Activated CD4-positive, alpha-beta memory T cell treated with anti-CD3 and anti-CD28 coated beads, Interleukin-2, amount 10 ng/mL, durations not matched to agents 7 days and 5 days (primary cell): Measurements from ENCODE around the gene TBC1D2B. TPM values are rescaled to one million over a fixed set of nuclear protein-coding genes. Genes with fewer than 3 reads are reported as not detected.
A peak's percentile ranks its signal among the peaks of the same experiment; 100 is the strongest.
"Not testable (repeated sequence)": the region's sequence is repeated elsewhere in the genome, so short reads cannot be mapped to it uniquely, and the experiment has no call there.

Source experiments
- CTCF ChIA-PET: fragments of 350-600 bp; sonication (Branson Sonifier 250); formaldehyde crosslinking; loops from one replicate; lab custom pipeline; 2021; ENCODE audit warnings: antibody characterized with exemption, inconsistent platforms; lab: Charles Lee
- POLR2A ChIA-PET: fragments of 350-600 bp; sonication (Branson Sonifier 250); formaldehyde crosslinking; loops from one replicate; lab custom pipeline; 2021; ENCODE audit warnings: antibody characterized with exemption; lab: Charles Lee
- DNase-seq: peaks from one replicate; pipeline ENCODE4 v3.0.0-alpha.2; 2020
- H3K27ac Mint-ChIP-seq: one replicate; pipeline ENCODE4 v1.8.0; 2021; ENCODE audit warnings: mild to moderate bottlenecking, mixed read lengths
- H3K27me3 Mint-ChIP-seq: one replicate; pipeline ENCODE4 v1.8.0; 2021; ENCODE audit warnings: mixed read lengths
- H3K36me3 Mint-ChIP-seq: one replicate; pipeline ENCODE4 v1.8.0; 2021; ENCODE audit warnings: low read depth, mixed read lengths
- H3K4me1 Mint-ChIP-seq: one replicate; pipeline ENCODE4 v1.8.0; 2021; ENCODE audit warnings: mixed read lengths
- H3K4me3 Mint-ChIP-seq: one replicate; pipeline ENCODE4 v1.8.0; 2021; ENCODE audit warnings: mild to moderate bottlenecking, mixed read lengths
- H3K9me3 Mint-ChIP-seq: one replicate; pipeline ENCODE4 v1.8.0; 2021; ENCODE audit warnings: mixed read lengths
- total RNA-seq, 2 experiments: library from RNA; stranded (reverse); gene quantifications; one replicate each; pipeline ENCODE4 v1.2.3, GENCODE V29; 2021

Gene TBC1D2B
- total RNA-seq, 2 experiments from 2014 or later: 97.1 to 101 TPM

GRCh38 chr15:77966540-77967234, 110.8 kb downstream of the TBC1D2B start:
- H3K27ac Mint-ChIP-seq: no peak overlapping the region
- H3K4me3 Mint-ChIP-seq: no peak overlapping the region
- no peaks in the 10 kb centered on the region for H3K9me3 Mint-ChIP-seq
- DNase-seq: peak; percentile 54
- peaks cover 9% of the 10 kb centered on the region for H3K4me1 Mint-ChIP-seq
- CTCF ChIA-PET: interaction anchor here (0.7 to 6.2 kb wide), 9 partner anchors 11 to 333 kb away, joined by 3 to 112 read pairs (median 4); partner anchors contain the start of gene SKIC8
- no peaks in the 10 kb centered on the region for H3K36me3 Mint-ChIP-seq
- POLR2A ChIA-PET: no interaction called here
- peaks cover 28% of the 10 kb centered on the region for H3K27me3 Mint-ChIP-seq

- Mint-ChIP-seq H3K27ac (no peak overlapping the region), H3K27me3 (peaks cover 24% of the 10 kb centered on the region), H3K4me3 (no peak overlapping the region), H3K4me1 (peaks cover 18% of the 10 kb centered on the region), H3K9me3 (no peaks in the 10 kb centered on the region), H3K36me3 (no peaks in the 10 kb centered on the region)
- ChIA-PET POLR2A (interaction anchor here (0.7 kb wide), 1 partner anchor 144 kb away, joined by 3 read pairs; no protein-coding TSS in a partner anchor), CTCF (interaction anchor here (0.7 to 6.2 kb wide), 5 partner anchors 103 to 276 kb away, joined by 3 to 112 read pairs (median 3); no protein-coding TSS in a partner anchor)
- DNase-seq: no peak
These were observed 113.3 kb downstream of the TBC1D2B start for GRCh38 chr15:77964193-77964592.

- Mint-ChIP-seq H3K27me3 (peaks cover 34% of the 10 kb centered on the region), H3K4me1 (peaks cover 32% of the 10 kb centered on the region), H3K4me3 (peak overlapping the region; percentile 60), H3K9me3 (no peaks in the 10 kb centered on the region), H3K27ac (no peak overlapping the region), H3K36me3 (no peaks in the 10 kb centered on the region)
- CTCF ChIA-PET: interaction anchor here (0.6 to 7.2 kb wide), 23 partner anchors 9 to 479 kb away, joined by 3 to 190 read pairs (median 4); partner anchors contain the start of genes IREB2 and SKIC8
- POLR2A ChIA-PET: interaction anchor here (0.8 kb wide), 1 partner anchor 149 kb away, joined by 4 read pairs; no protein-coding TSS in a partner anchor
- peak; percentile 82 for DNase-seq
These were observed 118.1 kb downstream of the TBC1D2B start for GRCh38 chr15:77959432-77959879.

GRCh38 chr15:77958716-77959431, 118.6 kb downstream of the TBC1D2B start:
- peaks cover 28% of the 10 kb centered on the region for H3K27me3 Mint-ChIP-seq
- peaks cover 38% of the 10 kb centered on the region for H3K4me1 Mint-ChIP-seq
- not testable (repeated sequence) for DNase-seq, H3K27ac Mint-ChIP-seq, H3K36me3 Mint-ChIP-seq, H3K9me3 Mint-ChIP-seq, H3K4me3 Mint-ChIP-seq
- CTCF ChIA-PET: interaction anchor here (0.7 to 7.2 kb wide), 23 partner anchors 10 to 479 kb away, joined by 3 to 190 read pairs (median 4); partner anchors contain the start of genes IREB2 and SKIC8
- POLR2A ChIA-PET: interaction anchor here (0.8 kb wide), 1 partner anchor 149 kb away, joined by 4 read pairs; no protein-coding TSS in a partner anchor

DNA sequence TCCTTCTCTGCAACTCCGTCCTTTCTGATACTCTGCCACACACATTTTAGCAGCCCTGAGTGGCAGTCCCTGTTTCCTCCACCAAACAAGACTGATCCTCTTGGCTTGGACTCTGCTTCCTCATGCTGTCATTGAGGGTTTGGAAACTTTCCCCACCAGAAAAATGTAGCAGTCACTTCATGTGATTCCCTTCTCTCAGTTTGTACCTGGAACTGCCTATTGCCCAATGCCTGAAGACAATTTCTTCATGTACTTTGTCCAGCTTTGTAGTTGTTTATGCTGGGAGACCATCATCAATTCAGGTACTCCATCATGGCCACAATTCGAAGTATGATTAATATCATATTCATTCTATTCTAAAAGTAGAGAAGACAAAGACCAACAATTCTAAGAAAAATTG, 119.5 kb downstream of the TBC1D2B start:
- Mint-ChIP-seq H3K27me3 (peaks cover 22% of the 10 kb centered on the region), H3K4me1 (peaks cover 44% of the 10 kb centered on the region)
- H3K36me3 Mint-ChIP-seq, H3K4me3 Mint-ChIP-seq, H3K9me3 Mint-ChIP-seq, H3K27ac Mint-ChIP-seq, DNase-seq, POLR2A ChIA-PET: not testable (repeated sequence)
- CTCF ChIA-PET: interaction anchor here (1.4 to 7.2 kb wide), 6 partner anchors 48 to 282 kb away, joined by 4 to 190 read pairs (median 17); no protein-coding TSS in a partner anchor

- Mint-ChIP-seq H3K4me1 (peaks cover 32% of the 10 kb centered on the region), H3K27me3 (peaks cover 17% of the 10 kb centered on the region), H3K4me3 (peak overlapping the region; percentile 13), H3K27ac (peak overlapping the region; percentile 81)
- H3K9me3 Mint-ChIP-seq, H3K36me3 Mint-ChIP-seq: not testable (repeated sequence)
- ChIA-PET CTCF (interaction anchor here (1.2 to 7.2 kb wide), 2 partner anchors 44 to 154 kb away, joined by 4 to 190 read pairs; no protein-coding TSS in a partner anchor), POLR2A (interaction anchor here (0.6 kb wide), 1 partner anchor 312 kb away, joined by 3 read pairs; no protein-coding TSS in a partner anchor)
- peak; percentile 69 for DNase-seq
These were observed 123.6 kb downstream of the TBC1D2B start for GRCh38 chr15:77953926-77954325.

DNA sequence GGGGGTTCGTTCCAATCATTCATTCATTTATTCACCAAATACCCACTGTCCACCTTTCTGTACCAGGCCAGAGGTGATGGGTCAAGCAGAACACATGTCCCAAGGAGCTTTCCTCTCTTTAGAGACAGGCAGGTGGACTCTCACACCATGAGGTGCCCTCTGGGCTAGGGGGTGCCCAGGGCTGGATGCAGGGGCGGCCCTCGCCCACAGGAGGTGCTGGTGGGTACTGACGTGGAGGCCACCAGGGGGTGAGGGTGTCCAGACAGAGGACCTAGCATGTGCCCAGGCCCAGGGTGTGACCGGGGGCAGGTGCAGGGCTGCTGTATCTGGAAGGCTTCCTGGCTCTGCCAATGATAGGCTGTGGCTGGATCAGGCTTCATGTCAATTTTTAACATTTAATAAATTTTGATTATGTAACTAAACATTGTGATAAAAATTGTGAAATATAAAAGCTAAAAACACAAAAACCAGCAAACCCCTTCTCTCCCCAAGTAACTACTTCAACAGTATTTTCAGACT, 124.5 kb downstream of the TBC1D2B start:
- H3K4me3 Mint-ChIP-seq, POLR2A ChIA-PET, H3K27ac Mint-ChIP-seq, H3K36me3 Mint-ChIP-seq, DNase-seq, CTCF ChIA-PET, H3K9me3 Mint-ChIP-seq: not testable (repeated sequence)
- H3K27me3 Mint-ChIP-seq: peaks cover 13% of the 10 kb centered on the region
- H3K4me1 Mint-ChIP-seq: peaks cover 25% of the 10 kb centered on the region

GRCh38 chr15:77951105-77951786, 126.3 kb downstream of the TBC1D2B start:
- H3K36me3 Mint-ChIP-seq, DNase-seq, POLR2A ChIA-PET, H3K4me3 Mint-ChIP-seq, H3K27ac Mint-ChIP-seq, CTCF ChIA-PET, H3K9me3 Mint-ChIP-seq, H3K27me3 Mint-ChIP-seq: not testable (repeated sequence)
- H3K4me1 Mint-ChIP-seq: peaks cover 23% of the 10 kb centered on the region

GRCh38 chr15:77950470-77950869, 127.0 kb downstream of the TBC1D2B start:
- H3K36me3 Mint-ChIP-seq, CTCF ChIA-PET, H3K4me3 Mint-ChIP-seq, H3K27me3 Mint-ChIP-seq, POLR2A ChIA-PET, H3K27ac Mint-ChIP-seq, H3K9me3 Mint-ChIP-seq, DNase-seq: not testable (repeated sequence)
- peaks cover 20% of the 10 kb centered on the region for H3K4me1 Mint-ChIP-seq

- Mint-ChIP-seq H3K4me1 (peaks cover 25% of the 10 kb centered on the region), H3K4me3 (no peak overlapping the region), H3K27me3 (peaks cover 2% of the 10 kb centered on the region), H3K27ac (no peak overlapping the region), H3K9me3 (no peaks in the 10 kb centered on the region), H3K36me3 (no peaks in the 10 kb centered on the region)
- POLR2A ChIA-PET: no interaction called here
- no peak for DNase-seq
- CTCF ChIA-PET: interaction anchor here (1.4 kb wide), 1 partner anchor 13 kb away, joined by 3 read pairs; no protein-coding TSS in a partner anchor
These were observed 131.9 kb downstream of the TBC1D2B start for GRCh38 chr15:77945566-77945965.
